ENCODE data around the gene CTNNA3. TPM values are rescaled to one million over a fixed set of nuclear protein-coding genes. Genes with fewer than 3 reads are reported as not detected.

Gene CTNNA3
- total RNA-seq, 1 experiment from 2014 or later, result 0.20 TPM

- Histone ChIP-seq H3K4me3 (ENCODE audit: low read depth, low read length) (no peak overlapping the region), H3K36me3 (ENCODE audit: control insufficient read depth, insufficient read depth, low read length) (no peaks in the 10 kb centered on the region), H3K4me1 (no peaks in the 10 kb centered on the region), H3K9me3 (no peaks in the 10 kb centered on the region), H3K27me3 (replicated peaks; ENCODE audit: control insufficient read depth, insufficient read depth, low read length) (no peaks in the 10 kb centered on the region)
- TF ChIP-seq CTCF (IDR thresholded peaks at IDR 0.05; ENCODE audit: insufficient read depth in 1 of 2, low read depth in 1 of 2, low read length in 1 of 2, severe bottlenecking in 1 of 2, unreplicated experiment in 1 of 2), result no peak
- BruUV-seq (replicated peaks), result no TSS peak
- intact Hi-C loops (cut with micrococcal nuclease; ENCODE audit: unreplicated experiment), result no loop called here
- no peak overlapping the region for H3K4me3 Mint-ChIP-seq (ENCODE audit: unreplicated experiment)
- H3K4me1 Mint-ChIP-seq (ENCODE audit: low read depth, unreplicated experiment), result no peaks in the 10 kb centered on the region
- H3K27ac Mint-ChIP-seq (ENCODE audit: unreplicated experiment), result no peak overlapping the region
- ChIA-PET CTCF (no interaction called here), POLR2A (no interaction called here)
- peaks cover under 1% of the 10 kb centered on the region for H3K9me3 Mint-ChIP-seq (ENCODE audit: unreplicated experiment)
- H3K36me3 Mint-ChIP-seq (ENCODE audit: insufficient read depth, unreplicated experiment), result no peaks in the 10 kb centered on the region
- DNase-seq, result no peak
- peaks cover 9% of the 10 kb centered on the region for H3K27me3 Mint-ChIP-seq (ENCODE audit: insufficient read depth, unreplicated experiment)
These were observed 803.1 kb downstream of the CTNNA3 start for GRCh38 chr10:66892871-66893270.

GRCh38 chr10:66888237-66888636, 807.8 kb downstream of the CTNNA3 start:
- no peak overlapping the region for H3K27ac Mint-ChIP-seq (ENCODE audit: unreplicated experiment)
- ChIA-PET CTCF (no interaction called here), POLR2A (no interaction called here)
- no peaks in the 10 kb centered on the region for H3K9me3 Mint-ChIP-seq (ENCODE audit: unreplicated experiment)
- H3K4me1 Mint-ChIP-seq (ENCODE audit: low read depth, unreplicated experiment), result no peaks in the 10 kb centered on the region
- DNase-seq, result no peak
- Histone ChIP-seq H3K4me3 (ENCODE audit: low read depth, low read length) (no peak overlapping the region), H3K27me3 (replicated peaks; ENCODE audit: control insufficient read depth, insufficient read depth, low read length) (no peaks in the 10 kb centered on the region), H3K4me1 (no peaks in the 10 kb centered on the region), H3K36me3 (ENCODE audit: control insufficient read depth, insufficient read depth, low read length) (no peaks in the 10 kb centered on the region), H3K9me3 (no peaks in the 10 kb centered on the region)
- no peak overlapping the region for H3K4me3 Mint-ChIP-seq (ENCODE audit: unreplicated experiment)
- intact Hi-C loops (cut with micrococcal nuclease; ENCODE audit: unreplicated experiment), result no loop called here
- H3K36me3 Mint-ChIP-seq (ENCODE audit: insufficient read depth, unreplicated experiment), result no peaks in the 10 kb centered on the region
- BruUV-seq (replicated peaks), result no TSS peak
- no peak for TF ChIP-seq CTCF (IDR thresholded peaks at IDR 0.05; ENCODE audit: insufficient read depth in 1 of 2, low read depth in 1 of 2, low read length in 1 of 2, severe bottlenecking in 1 of 2, unreplicated experiment in 1 of 2)
- H3K27me3 Mint-ChIP-seq (ENCODE audit: insufficient read depth, unreplicated experiment), result peaks cover 9% of the 10 kb centered on the region

DNA sequence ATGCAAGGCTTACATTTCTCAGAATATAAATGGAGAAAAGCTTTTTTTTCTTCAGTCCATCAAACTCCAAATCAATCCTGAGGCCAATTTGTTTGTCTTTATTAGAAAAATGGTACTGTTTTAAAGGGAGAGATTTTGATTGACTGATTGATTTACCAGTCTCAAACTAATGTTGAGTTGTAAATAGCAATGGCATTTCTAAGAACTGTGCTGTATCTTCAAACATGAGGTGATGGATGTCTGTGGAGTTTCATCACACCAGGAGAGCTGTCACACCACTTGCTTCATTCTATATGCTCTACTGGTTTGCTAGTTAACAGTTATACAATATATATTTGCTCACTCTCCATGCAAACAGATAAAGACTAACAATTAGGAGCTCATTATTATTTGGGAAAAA, 809.1 kb downstream of the CTNNA3 start:
- BruUV-seq (replicated peaks), result no TSS peak
- POLR2A ChIA-PET, result no interaction called here

More for the DNA sequence above, 809.1 kb downstream of the CTNNA3 start:
- CTCF ChIA-PET, result no interaction called here
- Mint-ChIP-seq H3K9me3 (ENCODE audit: unreplicated experiment) (no peaks in the 10 kb centered on the region), H3K36me3 (ENCODE audit: insufficient read depth, unreplicated experiment) (no peaks in the 10 kb centered on the region), H3K4me3 (ENCODE audit: unreplicated experiment) (no peak overlapping the region), H3K27me3 (ENCODE audit: insufficient read depth, unreplicated experiment) (peaks cover 9% of the 10 kb centered on the region), H3K27ac (ENCODE audit: unreplicated experiment) (no peak overlapping the region), H3K4me1 (ENCODE audit: low read depth, unreplicated experiment) (no peaks in the 10 kb centered on the region)
- no peaks in the 10 kb centered on the region for H3K9me3 ChIP-seq
- no peaks in the 10 kb centered on the region for H3K36me3 ChIP-seq (ENCODE audit: control insufficient read depth, insufficient read depth, low read length)
- no peaks in the 10 kb centered on the region for H3K27me3 ChIP-seq (replicated peaks; ENCODE audit: control insufficient read depth, insufficient read depth, low read length)
- no peak for TF ChIP-seq CTCF (IDR thresholded peaks at IDR 0.05; ENCODE audit: insufficient read depth in 1 of 2, low read depth in 1 of 2, low read length in 1 of 2, severe bottlenecking in 1 of 2, unreplicated experiment in 1 of 2)
- H3K4me3 ChIP-seq (ENCODE audit: low read depth, low read length), result no peak overlapping the region
- no peaks in the 10 kb centered on the region for H3K4me1 ChIP-seq
- no peak for DNase-seq
- intact Hi-C loops (cut with micrococcal nuclease; ENCODE audit: unreplicated experiment), result no loop called here

Measured in Caco-2 (cell line).